ENCODE results near the gene SLX9.

- no peak for TF ChIP-seq EZH2phosphoT487 (IDR thresholded peaks at IDR 0.05; ENCODE audit: insufficient read depth, low read depth)
- no peak for TF ChIP-seq EZH2 (IDR thresholded peaks at IDR 0.05; ENCODE audit: insufficient read depth, poor library complexity, severe bottlenecking)
Measured at GRCh38 chr21:44903050-44903685, 36.7 kb upstream of the SLX9 start.

All from GM23248 (cell line).